Caki2 (cell line): ENCODE measurements around the gene P4HB. TPM values are rescaled to one million over a fixed set of nuclear protein-coding genes. Genes with fewer than 3 reads are reported as not detected.

Source experiments
- DNase-seq: peaks from one replicate; pipeline ENCODE4 v3.0.0-alpha.2; 2015; ENCODE audit warnings: low read depth
- in situ Hi-C: cut with HindIII; loops from 2 replicates; pipeline ENCODE4 v1.10.0; 2016; ENCODE audit warnings: low sequenced_read_pairs, low pct_unique_long_range_greater_than_20kb, mixed read lengths
- total RNA-seq: library from RNA; depleted of rRNA; stranded (reverse); fragments of >200 nt; shearing (Covaris generic); gene quantifications from 2 replicates; pipeline ENCODE4 v1.2.3, GENCODE V29; 2014; ENCODE audit warnings: low replicate concordance; rRNA removed

Gene P4HB
- 653 and 796 TPM in 2 replicates for total RNA-seq

- in situ Hi-C loops: no loop called here
- no peak for DNase-seq
Measured at GRCh38 chr17:81859906-81860755, at the start of gene P4HB. Gene P4HB, minus strand, starts transcription at chr17:81860535. Its CDS starts 64 bp downstream, at chr17:81860471.

- in situ Hi-C loops: no loop called here
- DNase-seq: no peak
Measured at GRCh38 chr17:81909231-81909630, 48.9 kb upstream of the P4HB start.

GRCh38 chr17:81908793-81909192 is 48.5 kb upstream of the P4HB start:
- DNase-seq: no peak
- in situ Hi-C loops: no loop called here

GRCh38 chr17:81907219-81908145 is 47.1 kb upstream of the P4HB start:
- DNase-seq: no peak
- in situ Hi-C loops: no loop called here

GRCh38 chr17:81906476-81907218 is 46.3 kb upstream of the P4HB start:
- in situ Hi-C loops: no loop called here
- DNase-seq: peak; percentile 20

GRCh38 chr17:81905993-81906392 is 45.7 kb upstream of the P4HB start:
- DNase-seq: no peak

GRCh38 chr17:81905424-81905875 is 45.1 kb upstream of the P4HB start:
- in situ Hi-C loops: no loop called here

More at GRCh38 chr17:81905993-81906392, 45.7 kb upstream of the P4HB start:
- in situ Hi-C loops: no loop called here

GRCh38 chr17:81904600-81905423 is 44.5 kb upstream of the P4HB start:
- in situ Hi-C loops: no loop called here
- DNase-seq: no peak

More at GRCh38 chr17:81905424-81905875, 45.1 kb upstream of the P4HB start:
- no peak for DNase-seq

GRCh38 chr17:81903896-81904599 is 43.7 kb upstream of the P4HB start:
- in situ Hi-C loops: no loop called here
- DNase-seq: no peak

- no peak for DNase-seq
- in situ Hi-C loops: no loop called here
Measured at GRCh38 chr17:81903415-81903831, 43.1 kb upstream of the P4HB start.

- DNase-seq: no peak
- in situ Hi-C loops: no loop called here
Measured at GRCh38 chr17:81902653-81903414, 42.5 kb upstream of the P4HB start.

- DNase-seq: no peak
- in situ Hi-C loops: no loop called here
Measured at GRCh38 chr17:81902023-81902652, 41.8 kb upstream of the P4HB start, which contains the start of gene NPB. Gene NPB, plus strand, starts transcription at chr17:81902238. Its CDS starts 40 bp downstream, at chr17:81902278.

- no peak for DNase-seq
- in situ Hi-C loops: no loop called here
Measured at GRCh38 chr17:81901167-81902022, 41.1 kb upstream of the P4HB start.

- in situ Hi-C loops: no loop called here
- no peak for DNase-seq
Measured at GRCh38 chr17:81900181-81900820, 40.0 kb upstream of the P4HB start.
